HepG2 (cell line): ENCODE data around the gene MAMLD1. TPM values are rescaled to one million over a fixed set of nuclear protein-coding genes. Genes with fewer than 3 reads are reported as not detected.

Experiments used
- ATAC-seq: fragments of 200-7000 bp; cut with Tn5 transposase; 3 replicates; pipeline ENCODE4 v1.9.1; 2020; ENCODE audit warnings: mild to moderate bottlenecking, moderate library complexity
- BruUV-seq: library from RNA; stranded (reverse); fragments of 400-500 nt; replicated peaks from 2 replicates; lab custom pipeline; 2021; lab: Mats Ljungman, UMichigan
- CTCF ChIA-PET: fragments of 300-600 bp; formaldehyde crosslinking; extraction: SDS; loops from one replicate; lab custom pipeline; 2021; ENCODE audit warnings: low total read pairs, inconsistent platforms, low intra/inter-chr PET ratio; lab: Yijun Ruan, JAX
- POLR2A ChIA-PET: fragments of 350-600 bp; sonication (Branson Sonifier 250); formaldehyde crosslinking; loops from one replicate; lab custom pipeline; 2020; ENCODE audit warnings: antibody characterized with exemption, inconsistent platforms; lab: Yijun Ruan, JAX
- DNase-seq: peaks from one replicate; pipeline ENCODE4 v3.0.0-alpha.2; 2015; ENCODE audit warnings: low spot score
- FAIRE-seq: peaks from 3 replicates; lab custom pipeline; 2011; peaks lifted over from hg19 to GRCh38; lab: Jason Lieb, UNC
- H2AFZ ChIP-seq: one replicate; pipeline ENCODE4 v1.6.1; 2011; ENCODE audit warnings: low read length, inconsistent platforms
- H3K27ac ChIP-seq: fragments of 300-600 bp; 3 replicates; pipeline ENCODE4 v1.8.0; 2011; ENCODE audit warnings: mixed run types, mild to moderate bottlenecking, mixed read lengths, low read length, inconsistent platforms; ENCODE audit not compliant: insufficient read depth; ENCODE audit errors: extremely low read length
- H3K27me3 ChIP-seq, 2 experiments: fragments of 200-600 bp in 1 of 2; 2 replicates in 1 of 2; 3 replicates in 1 of 2; pipeline versions ENCODE4 v1.6.0 to v1.8.0; 2011; ENCODE audit warnings: low read length in 2 of 2, mild to moderate bottlenecking in 2 of 2, moderate library complexity in 2 of 2, inconsistent platforms in 1 of 2; ENCODE audit not compliant: insufficient read depth in 2 of 2, control insufficient read depth in 1 of 2
- H3K36me3 ChIP-seq, 2 experiments: fragments of 200-600 bp in 1 of 2; replicated peaks in 1 of 2; 2 replicates in 1 of 2; 3 replicates in 1 of 2; pipeline versions ENCODE4 v1.5.1 to v1.8.0; 2011; ENCODE audit warnings: low read length in 2 of 2, inconsistent platforms in 1 of 2; ENCODE audit not compliant: insufficient read depth in 2 of 2, control insufficient read depth in 1 of 2
- H3K4me1 ChIP-seq: 2 replicates; pipeline ENCODE4 v1.5.1; 2012; ENCODE audit warnings: low read length, inconsistent platforms; ENCODE audit not compliant: insufficient read depth
- H3K4me2 ChIP-seq: 2 replicates; pipeline ENCODE4 v1.6.0; 2011; ENCODE audit warnings: low read depth, low read length, inconsistent platforms
- H3K4me3 ChIP-seq, 3 experiments: fragments of 200-600 bp in 1 of 3; sonication (generic), shearing (Covaris generic) in 1 of 3; replicated peaks in 1 of 3; 2 replicates each; pipeline ENCODE4 v1.5.1; 2011 to 2016; ENCODE audit warnings: low read length in 3 of 3, inconsistent platforms in 2 of 3, low read depth in 2 of 3, mild to moderate bottlenecking in 2 of 3, control low read depth in 1 of 3, mixed read lengths in 1 of 3; ENCODE audit not compliant: insufficient read depth in 1 of 3
- H3K79me2 ChIP-seq: one replicate; pipeline ENCODE4 v1.6.1; 2011; ENCODE audit warnings: low read length, inconsistent platforms; ENCODE audit not compliant: insufficient read depth
- H3K9ac ChIP-seq: 2 replicates; pipeline ENCODE4 v1.6.0; 2011; ENCODE audit warnings: mild to moderate bottlenecking, low read depth, low read length, inconsistent platforms; ENCODE audit not compliant: insufficient read depth
- H3K9me3 ChIP-seq: 2 replicates; pipeline ENCODE4 v1.5.1; 2012; ENCODE audit warnings: mild to moderate bottlenecking, low read length
- H4K20me1 ChIP-seq: 2 replicates; pipeline ENCODE4 v1.6.0; 2011; ENCODE audit warnings: inconsistent platforms, mild to moderate bottlenecking, low read length, moderate library complexity; ENCODE audit not compliant: insufficient read depth
- EEA1 ChIP-seq: sonication (generic); formaldehyde crosslinking; IDR thresholded peaks from 2 replicates; pipeline ENCODE4 v1.5.1; 2020; ENCODE audit warnings: mild to moderate bottlenecking, missing genetic modification reagents, borderline replicate concordance
- NFRKB ChIP-seq: fragments of 450-650 bp; IDR thresholded peaks from 2 replicates; pipeline ENCODE4 v1.6.1; 2017
- NR2C2 ChIP-seq: sonication (generic); formaldehyde crosslinking; IDR thresholded peaks from 2 replicates; pipeline ENCODE4 v1.4.0; 2020; ENCODE audit warnings: missing genetic modification reagents, mild to moderate bottlenecking, moderate library complexity, borderline replicate concordance
- PAWR ChIP-seq: sonication (generic); formaldehyde crosslinking; IDR thresholded peaks from 2 replicates; pipeline ENCODE4 v1.4.0; 2020; ENCODE audit warnings: missing genetic modification reagents, mild to moderate bottlenecking, borderline replicate concordance
- TIGD3 ChIP-seq: sonication (generic); formaldehyde crosslinking; IDR thresholded peaks from 2 replicates; pipeline ENCODE4 v1.5.1; 2020; ENCODE audit warnings: mild to moderate bottlenecking, missing genetic modification reagents, borderline replicate concordance
- TP53 ChIP-seq: sonication (generic); formaldehyde crosslinking; conservative IDR thresholded peaks from 2 replicates; pipeline ENCODE4 v1.4.0; 2020; ENCODE audit warnings: missing genetic modification reagents
- WGBS: methylation state at CpG from one replicate; pipeline ENCODE4 v1.1.6; 2017; ENCODE audit warnings: low lambda C conversion rate; 5-methylcytosine and 5-hydroxymethylcytosine counted together
- in situ Hi-C: cut with HindIII; loops from 2 replicates; pipeline ENCODE4 v1.10.0; 2017; ENCODE audit warnings: low pct_unique_long_range_greater_than_20kb; ENCODE audit not compliant: extremely low pct_ligation_motif_present
- intact Hi-C: fragments of 100-400 bp; cut with micrococcal nuclease; formaldehyde crosslinking; loops from one replicate; pipeline ENCODE4 v1.10.0; 2022; ENCODE audit not compliant: unreplicated experiment
- polyA plus RNA-seq, 8 experiments: library from polyadenylated mRNA; depleted of rRNA in 3 of 8; stranded (reverse) in 7 of 8; unstranded in 1 of 8; fragments of >200 nt; fragmentation: Illumina TruSeq in 4 of 8; extraction: Trizol in 4 of 8; gene quantifications; 2 replicates each; pipeline versions ENCODE4 v1.2.1 to v1.2.3, GENCODE V29; 2011 to 2016; ENCODE audit warnings: low read depth in 4 of 8, missing spikeins in 1 of 8, mixed read lengths in 1 of 8; ENCODE audit not compliant: insufficient read depth in 1 of 8
- total RNA-seq, 5 experiments: library from RNA; depleted of rRNA; stranded (reverse); fragments of >200 nt; fragmentation: Illumina TruSeq; extraction: Trizol; gene quantifications; 2 replicates each; pipeline ENCODE4 v1.2.3, GENCODE V29; 2016; ENCODE audit warnings: low read depth in 1 of 5
- TF ChIP-seq, protein P1 (sequence below): sonication (generic); formaldehyde crosslinking; IDR thresholded peaks from 2 replicates; pipeline ENCODE4 v1.4.0; 2020; ENCODE audit warnings: missing genetic modification reagents, low read depth, mild to moderate bottlenecking, borderline replicate concordance

MAMLD1 gene
- total and polyA plus RNA-seq, 2 of the 13 experiments (the other 11 are each of a cell fraction or from before 2014, with no cell fraction given) = not detected

GRCh38 chrX:150499240-150499639, 136.1 kb downstream of the MAMLD1 start:
- no peaks in the 10 kb centered on the region for H3K27me3 ChIP-seq
- H3K27ac ChIP-seq = no peak overlapping the region
- H3K9ac ChIP-seq = no peak overlapping the region
- H3K4me2 ChIP-seq = no peak overlapping the region
- DNase-seq (no peak), ATAC-seq (no peak), FAIRE-seq (no peak)
- no peaks in the 10 kb centered on the region for H3K9me3 ChIP-seq
- ChIA-PET POLR2A (no interaction called here), CTCF (no interaction called here)
- H2AFZ ChIP-seq = no peak overlapping the region
- no TSS peak for BruUV-seq
- no peaks in the 10 kb centered on the region for H3K4me1 ChIP-seq
- 65% methylated on average over 2 of the region's 3 CpGs for WGBS
- intact Hi-C loops (no loop called here), in situ Hi-C loops (loop anchor here (25.0 kb wide), 1 partner anchor 537 kb away; no protein-coding TSS in a partner anchor)
- H3K79me2 ChIP-seq = no peaks in the 10 kb centered on the region
- H3K4me3 ChIP-seq = no peak overlapping the region
- H4K20me1 ChIP-seq = no peaks in the 10 kb centered on the region
- no peaks in the 10 kb centered on the region for H3K36me3 ChIP-seq
- TF ChIP-seq EEA1 (CRISPR knock-in tag) (no peak), PAWR (CRISPR knock-in tag) (no peak), NR2C2 (CRISPR knock-in tag) (no peak), NFRKB (no peak), TP53 (CRISPR knock-in tag) (no peak), TIGD3 (CRISPR knock-in tag) (no peak)
- TF ChIP-seq, protein P1, sequence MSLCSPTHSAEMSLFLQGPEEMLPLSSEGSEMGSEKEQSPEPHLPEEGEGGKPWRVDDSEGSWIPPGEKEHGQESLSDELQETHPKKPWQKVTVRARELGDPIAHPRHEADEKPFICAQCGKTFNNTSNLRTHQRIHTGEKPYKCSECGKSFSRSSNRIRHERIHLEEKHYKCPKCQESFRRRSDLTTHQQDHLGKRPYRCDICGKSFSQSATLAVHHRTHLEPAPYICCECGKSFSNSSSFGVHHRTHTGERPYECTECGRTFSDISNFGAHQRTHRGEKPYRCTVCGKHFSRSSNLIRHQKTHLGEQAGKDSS = no peak
- TF ChIP-seq, all 625 proteins: peak for 0
